OCI-LY1 (cell line): ENCODE data around the gene HSPA5.

Source experiments
- CTCF ChIP-seq: fragments of 200-600 bp; sonication (generic), shearing (Covaris generic); IDR thresholded peaks from 2 replicates; pipeline ENCODE4 v1.5.1; 2017; ENCODE audit warnings: mild to moderate bottlenecking, antibody characterized with exemption, low read length, moderate library complexity, mixed read lengths
- EZH2 ChIP-seq: fragments of 200-600 bp; sonication (generic), shearing (Covaris generic); IDR thresholded peaks from 2 replicates; pipeline ENCODE4 v1.8.0; 2017; ENCODE audit warnings: borderline replicate concordance, mixed run types, mild to moderate bottlenecking, antibody characterized with exemption, low read length, moderate library complexity, mixed read lengths

GRCh38 chr9:125254231-125254630, 13.1 kb upstream of the HSPA5 start:
- TF ChIP-seq CTCF (no peak), EZH2 (no peak)
